Loucy (cell line): ENCODE data around the gene LNPEP.
A peak's percentile ranks its signal among the peaks of the same experiment; 100 is the strongest.

Experiments used
- H2AFZ ChIP-seq: fragments of 200-600 bp; sonication (generic); 2 replicates; pipeline ENCODE4 v1.6.0; 2016; ENCODE audit warnings: antibody characterized with exemption, mild to moderate bottlenecking, low read length, moderate library complexity
- H3F3A ChIP-seq: fragments of 200-600 bp; 2 replicates; pipeline ENCODE4 v1.6.0; 2016; ENCODE audit warnings: antibody characterized with exemption, low read depth, mild to moderate bottlenecking
- H3K27me3 ChIP-seq: fragments of 200-600 bp; sonication (generic); 2 replicates; pipeline ENCODE4 v1.6.1; 2014; ENCODE audit warnings: low read length, mild to moderate bottlenecking; ENCODE audit not compliant: insufficient read depth, poor library complexity, severe bottlenecking
- H3K36me3 ChIP-seq: fragments of 200-600 bp; sonication (generic); 2 replicates; pipeline ENCODE4 v1.6.1; 2016; ENCODE audit warnings: low read length; ENCODE audit not compliant: insufficient read depth
- H3K4me1 ChIP-seq: fragments of 200-600 bp; sonication (generic); 2 replicates; pipeline ENCODE4 v1.5.1; 2014; ENCODE audit warnings: low read length, mild to moderate bottlenecking; ENCODE audit not compliant: insufficient read depth, poor library complexity, severe bottlenecking
- H3K4me2 ChIP-seq: fragments of 200-600 bp; sonication (generic); 2 replicates; pipeline ENCODE4 v1.6.0; 2014; ENCODE audit warnings: antibody characterized with exemption, low read length, low read depth, mild to moderate bottlenecking; ENCODE audit not compliant: poor library complexity, severe bottlenecking
- H3K4me3 ChIP-seq: fragments of 200-600 bp; sonication (generic); 2 replicates; pipeline ENCODE4 v1.5.1; 2014; ENCODE audit warnings: low read length, mild to moderate bottlenecking, mixed read lengths; ENCODE audit not compliant: poor library complexity, severe bottlenecking
- H3K79me2 ChIP-seq: fragments of 200-600 bp; sonication (generic); 2 replicates; pipeline ENCODE4 v1.6.1; 2014; ENCODE audit warnings: low read length; ENCODE audit not compliant: insufficient read depth
- H3K9ac ChIP-seq: fragments of 200-600 bp; sonication (generic); 2 replicates; pipeline ENCODE4 v1.6.0; 2014; ENCODE audit warnings: mild to moderate bottlenecking, low read depth, low read length, moderate library complexity; ENCODE audit not compliant: poor library complexity, severe bottlenecking
- H3K9me2 ChIP-seq: fragments of 200-600 bp; sonication (generic); replicated peaks from 2 replicates; pipeline ENCODE4 v1.6.1; 2016; ENCODE audit warnings: low read depth, low read length, mixed read lengths
- H3K9me3 ChIP-seq: fragments of 200-600 bp; sonication (generic); 2 replicates; pipeline ENCODE4 v1.6.1; 2014; ENCODE audit warnings: mild to moderate bottlenecking, antibody characterized with exemption, low read length, low read depth; ENCODE audit not compliant: insufficient read depth
- H4K20me1 ChIP-seq: fragments of 200-600 bp; sonication (generic); 2 replicates; pipeline ENCODE4 v1.6.0; 2014; ENCODE audit warnings: antibody characterized with exemption, low read length, mild to moderate bottlenecking; ENCODE audit not compliant: insufficient read depth, poor library complexity, severe bottlenecking
- EZH2phosphoT487 ChIP-seq: fragments of 200-600 bp; IDR thresholded peaks from 2 replicates; pipeline ENCODE4 v1.6.1; 2018; ENCODE audit warnings: antibody characterized with exemption, mild to moderate bottlenecking, moderate library complexity, borderline replicate concordance
- TF ChIP-seq, protein P1 (sequence below): fragments of 200-600 bp; sonication (generic); conservative IDR thresholded peaks from 2 replicates; pipeline ENCODE4 v1.5.1; 2014; ENCODE audit warnings: mild to moderate bottlenecking, antibody characterized with exemption, low read length

LNPEP gene

DNA sequence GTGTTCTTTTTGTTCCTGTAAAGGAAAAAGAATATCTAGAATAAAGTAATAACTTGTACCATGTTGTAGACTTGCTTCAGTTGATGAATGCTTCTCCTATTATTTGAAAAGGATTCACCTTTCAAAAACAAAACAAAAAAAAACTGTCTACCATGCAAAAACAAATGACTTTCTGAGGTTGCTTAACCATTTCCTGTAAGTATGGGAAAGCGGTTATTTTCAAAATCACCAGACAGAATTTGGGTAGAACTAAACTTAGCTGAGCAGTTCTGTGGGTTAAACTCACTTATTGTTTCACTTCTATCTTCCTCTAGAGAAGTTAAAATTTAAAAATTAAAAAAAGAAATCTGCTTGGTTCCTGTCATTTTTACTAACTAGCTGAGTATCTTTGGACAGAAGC is 25.2 kb downstream of the LNPEP start:
- no peaks in the 10 kb centered on the region for H3K9me2 ChIP-seq
- peak overlapping the region; percentile 69 for H3K4me3 ChIP-seq
- peaks cover 7% of the 10 kb centered on the region; the same call in 1 of the 2 replicates for H3K36me3 ChIP-seq
- H3F3A ChIP-seq: peaks cover 14% of the 10 kb centered on the region; the same call in 1 of the 2 replicates
- H3K9me3 ChIP-seq: no peaks in the 10 kb centered on the region
- peaks cover 95% of the 10 kb centered on the region for H3K79me2 ChIP-seq
- peak overlapping the region; percentile 85 for H3K4me2 ChIP-seq
- no peak for TF ChIP-seq EZH2phosphoT487
- TF ChIP-seq, protein P1, sequence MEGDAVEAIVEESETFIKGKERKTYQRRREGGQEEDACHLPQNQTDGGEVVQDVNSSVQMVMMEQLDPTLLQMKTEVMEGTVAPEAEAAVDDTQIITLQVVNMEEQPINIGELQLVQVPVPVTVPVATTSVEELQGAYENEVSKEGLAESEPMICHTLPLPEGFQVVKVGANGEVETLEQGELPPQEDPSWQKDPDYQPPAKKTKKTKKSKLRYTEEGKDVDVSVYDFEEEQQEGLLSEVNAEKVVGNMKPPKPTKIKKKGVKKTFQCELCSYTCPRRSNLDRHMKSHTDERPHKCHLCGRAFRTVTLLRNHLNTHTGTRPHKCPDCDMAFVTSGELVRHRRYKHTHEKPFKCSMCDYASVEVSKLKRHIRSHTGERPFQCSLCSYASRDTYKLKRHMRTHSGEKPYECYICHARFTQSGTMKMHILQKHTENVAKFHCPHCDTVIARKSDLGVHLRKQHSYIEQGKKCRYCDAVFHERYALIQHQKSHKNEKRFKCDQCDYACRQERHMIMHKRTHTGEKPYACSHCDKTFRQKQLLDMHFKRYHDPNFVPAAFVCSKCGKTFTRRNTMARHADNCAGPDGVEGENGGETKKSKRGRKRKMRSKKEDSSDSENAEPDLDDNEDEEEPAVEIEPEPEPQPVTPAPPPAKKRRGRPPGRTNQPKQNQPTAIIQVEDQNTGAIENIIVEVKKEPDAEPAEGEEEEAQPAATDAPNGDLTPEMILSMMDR: no peak
- H3K9ac ChIP-seq: peak overlapping the region; percentile 75
- H3K27me3 ChIP-seq: no peaks in the 10 kb centered on the region
- peaks cover 15% of the 10 kb centered on the region for H4K20me1 ChIP-seq
- peaks cover 89% of the 10 kb centered on the region for H3K4me1 ChIP-seq
- no peak overlapping the region for H2AFZ ChIP-seq

DNA sequence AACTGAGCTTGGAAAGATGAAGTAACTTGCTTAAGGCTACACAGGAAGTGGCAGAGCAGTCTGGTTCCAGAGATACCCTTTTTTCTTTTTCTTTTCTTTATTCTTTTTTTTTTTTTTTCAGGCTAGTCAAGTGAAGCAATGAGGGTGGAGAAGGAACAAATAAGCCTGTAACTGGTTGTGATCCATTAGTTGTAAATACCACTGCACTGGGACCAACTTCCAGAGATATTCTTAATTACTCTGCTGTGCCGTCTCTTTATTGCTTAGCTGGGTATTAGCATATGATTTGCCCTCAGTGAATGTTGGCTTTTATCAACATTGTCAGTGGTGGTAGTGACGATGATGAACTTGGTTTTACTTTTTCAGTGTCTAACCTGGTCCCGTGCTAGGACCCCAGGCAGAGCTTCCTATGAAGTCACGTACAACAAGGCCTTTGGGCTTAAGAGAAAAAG is 26.7 kb downstream of the LNPEP start:
- Histone ChIP-seq H2AFZ (no peak overlapping the region), H3K27me3 (no peaks in the 10 kb centered on the region), H3F3A (peaks cover 14% of the 10 kb centered on the region; the same call in 1 of the 2 replicates), H3K9ac (peak overlapping the region; percentile 75), H3K4me3 (peak overlapping the region; percentile 69), H3K4me2 (peak overlapping the region; percentile 85), H4K20me1 (peaks cover 9% of the 10 kb centered on the region), H3K79me2 (peaks cover 95% of the 10 kb centered on the region), H3K9me3 (no peaks in the 10 kb centered on the region), H3K9me2 (no peaks in the 10 kb centered on the region), H3K4me1 (peaks cover 74% of the 10 kb centered on the region), H3K36me3 (peaks cover 2% of the 10 kb centered on the region; the same call in 1 of the 2 replicates)
- TF ChIP-seq, protein P1: no peak
- no peak for TF ChIP-seq EZH2phosphoT487

DNA sequence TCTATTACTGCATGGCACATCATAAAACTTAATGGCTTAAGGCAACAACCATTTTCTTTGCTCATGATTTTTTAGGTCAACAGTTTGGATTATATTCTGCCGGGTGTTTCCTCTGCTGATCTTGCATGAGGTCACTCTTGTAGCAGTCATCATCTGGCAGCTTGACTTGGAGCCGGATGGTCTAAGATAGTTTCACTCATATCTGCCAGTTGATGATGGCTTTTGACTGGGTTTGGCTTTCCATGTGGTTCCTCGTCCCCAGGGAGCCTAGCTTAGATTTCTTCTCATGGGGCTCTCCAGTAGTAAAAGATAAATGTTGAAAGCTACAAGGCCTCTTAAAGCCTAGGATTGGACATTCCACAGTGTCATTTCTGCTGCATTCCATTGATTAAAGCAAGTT is 27.4 kb downstream of the LNPEP start:
- peaks cover 95% of the 10 kb centered on the region for H3K79me2 ChIP-seq

More for the DNA sequence above, 27.4 kb downstream of the LNPEP start:
- Histone ChIP-seq H3K4me2 (peak overlapping the region; percentile 85), H3K36me3 (peaks cover 2% of the 10 kb centered on the region; the same call in 1 of the 2 replicates), H3F3A (peaks cover 11% of the 10 kb centered on the region; the same call in 1 of the 2 replicates), H3K4me1 (peaks cover 73% of the 10 kb centered on the region), H3K27me3 (no peaks in the 10 kb centered on the region), H3K9me3 (no peaks in the 10 kb centered on the region), H2AFZ (no peak overlapping the region), H3K9me2 (no peaks in the 10 kb centered on the region), H3K9ac (peak overlapping the region; percentile 75), H3K4me3 (peak overlapping the region; percentile 69), H4K20me1 (peaks cover 3% of the 10 kb centered on the region)
- no peak for TF ChIP-seq EZH2phosphoT487
- TF ChIP-seq, protein P1: no peak
